ENCODE results near the gene UBE2V1. TPM values are rescaled to one million over a fixed set of nuclear protein-coding genes. Genes with fewer than 3 reads are reported as not detected.
"Not testable (repeated sequence)": the region's sequence is repeated elsewhere in the genome, so short reads cannot be mapped to it uniquely, and the experiment has no call there.

UBE2V1 gene
- total RNA-seq = 150 and 157 TPM in 2 replicates
- long read RNA-seq, transcript UBE2V1-205 (3 exons, 1,983 nt) = minor isoform, 13 of 257 reads
- long read RNA-seq, transcript UBE2V1-203 (4 exons, 2,133 nt) = major isoform, 223 of 257 reads
- long read RNA-seq, partial matches to known transcripts = 3 of 257 reads
- long read RNA-seq, other reads (novel, unspliced or antisense) = 8 of 257 reads

DNA sequence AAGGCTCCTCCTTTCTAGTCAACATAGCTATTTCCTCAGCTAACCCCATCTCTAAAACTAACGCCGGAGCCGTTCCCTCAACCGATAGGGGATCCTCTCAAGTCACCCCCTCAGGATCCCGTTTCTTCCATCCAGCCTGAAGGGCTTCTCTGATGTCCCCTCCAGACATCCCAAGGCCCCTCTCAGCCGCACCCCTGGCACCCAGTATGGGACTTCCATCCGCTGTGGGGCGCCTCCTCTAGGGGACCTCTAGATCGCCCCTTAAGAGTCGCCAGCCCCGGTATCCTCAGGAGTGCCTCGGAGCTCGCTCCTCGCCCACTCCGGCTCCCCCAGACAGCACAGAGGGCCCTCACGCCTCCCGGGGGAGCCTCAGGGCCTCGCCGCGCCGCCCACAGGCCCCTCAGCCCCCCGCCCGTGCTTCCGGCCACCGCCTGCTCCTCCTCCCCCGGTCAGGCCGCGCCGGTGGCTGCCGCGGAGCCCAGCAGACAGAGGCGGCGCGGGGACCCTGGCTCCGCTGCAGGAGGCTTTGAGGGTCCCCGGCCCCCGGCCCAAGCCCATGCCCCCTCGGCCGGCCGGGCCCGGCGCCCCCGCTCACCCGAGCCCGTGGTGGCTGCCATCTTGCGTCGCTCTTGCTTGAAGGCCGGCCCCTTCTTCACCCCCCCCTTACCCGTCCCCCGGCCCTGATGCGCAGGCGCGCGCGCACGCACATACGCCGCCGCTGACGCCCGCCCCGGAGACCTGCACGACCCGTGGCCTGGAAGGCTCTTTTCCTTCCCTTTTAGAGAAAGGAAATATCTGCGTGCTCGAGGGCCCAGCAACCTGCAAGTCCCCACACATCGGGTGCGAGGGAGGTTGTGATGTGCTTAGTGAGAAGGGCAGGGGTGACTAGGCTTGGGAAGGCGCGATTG is at the start of gene UBE2V1:
UBE2V1 (minus strand) TSS at position 639 of the 908 bp plus-strand sequence; CDS start at position 617, 22 bp downstream.
- peak within 1 kb of the TSS; percentile 93 for H3K4me3 Mint-ChIP-seq (ENCODE audit: low read depth)
- H3K4me1 Mint-ChIP-seq (ENCODE audit: low read depth) = peaks cover 61% of the 10 kb centered on the region
- TF ChIP-seq CTCF (IDR thresholded peaks at IDR 0.05; ENCODE audit: unreplicated experiment) = peak; percentile 39
- peaks cover 1% of the 10 kb centered on the region for H3K36me3 Mint-ChIP-seq (ENCODE audit: insufficient read depth)
- no peaks in the 10 kb centered on the region for H3K9me3 Mint-ChIP-seq (ENCODE audit: low read depth)
- peak; percentile 72 for DNase-seq (ENCODE audit: low spot score, unreplicated experiment)
- no peaks in the 10 kb centered on the region for H3K27me3 Mint-ChIP-seq
- peak within 1 kb of the TSS; percentile 99 for H3K27ac Mint-ChIP-seq

DNA sequence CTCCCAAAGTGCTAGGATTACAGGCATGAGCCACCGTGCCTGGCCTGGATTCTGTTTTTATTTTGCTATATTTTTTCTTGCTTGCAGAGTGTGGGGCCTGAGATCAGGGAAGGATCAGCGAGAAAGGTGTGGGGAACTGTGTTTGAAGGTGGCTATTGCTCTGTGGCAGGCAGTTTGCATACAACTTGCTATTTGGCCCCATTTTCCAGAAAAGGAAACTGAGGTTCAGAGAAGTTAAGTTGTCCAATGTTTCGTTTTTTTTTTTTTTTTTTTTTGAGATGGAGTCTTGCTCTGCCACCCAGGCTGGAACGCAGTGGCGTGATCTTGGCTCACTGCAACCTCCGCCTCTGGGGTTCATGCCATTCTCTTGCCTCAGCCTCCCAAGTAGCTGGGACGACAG is 48.5 kb upstream of the UBE2V1 start:
- not testable (repeated sequence) for H3K27me3 Mint-ChIP-seq; H3K4me1 Mint-ChIP-seq (ENCODE audit: low read depth); H3K9me3 Mint-ChIP-seq (ENCODE audit: low read depth); DNase-seq (ENCODE audit: low spot score, unreplicated experiment); H3K27ac Mint-ChIP-seq; H3K4me3 Mint-ChIP-seq (ENCODE audit: low read depth); H3K36me3 Mint-ChIP-seq (ENCODE audit: insufficient read depth)

GRCh38 chr20:50153500-50154377 is 40.8 kb upstream of the UBE2V1 start, which contains the start of gene PEDS1:
Gene PEDS1, minus strand, starts transcription at chr20:50153723. Its CDS starts 86 bp downstream, at chr20:50153637.
- Mint-ChIP-seq H3K36me3 (ENCODE audit: insufficient read depth) (peaks cover 7% of the 10 kb centered on the region), H3K4me1 (ENCODE audit: low read depth) (peaks cover 30% of the 10 kb centered on the region), H3K27ac (peak within 1 kb of the TSS; percentile 90), H3K4me3 (ENCODE audit: low read depth) (peak within 1 kb of the TSS; percentile 84), H3K9me3 (ENCODE audit: low read depth) (no peaks in the 10 kb centered on the region), H3K27me3 (peaks cover 4% of the 10 kb centered on the region)
- DNase-seq (ENCODE audit: low spot score, unreplicated experiment) = peak; percentile 83
- peak; percentile 15 for TF ChIP-seq CTCF (IDR thresholded peaks at IDR 0.05; ENCODE audit: unreplicated experiment)

DNA sequence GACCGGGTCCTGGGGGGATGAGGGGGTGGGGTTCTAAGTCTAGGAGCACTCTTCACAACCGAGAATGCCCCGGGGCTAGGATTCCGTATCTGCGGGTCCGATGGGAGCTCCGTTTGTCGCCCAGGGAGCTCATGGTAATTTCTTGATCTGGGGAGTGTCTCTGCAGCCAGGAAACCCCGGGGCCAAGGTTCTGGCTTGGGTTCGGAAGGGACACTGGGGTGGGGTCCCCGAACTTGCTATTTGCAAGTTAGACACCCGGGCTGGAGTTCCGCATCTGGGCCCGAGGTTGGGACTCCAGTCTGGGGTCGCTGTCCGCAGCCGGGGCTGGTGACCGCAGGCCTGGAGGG is 40.2 kb upstream of the UBE2V1 start:
- H3K4me1 Mint-ChIP-seq (ENCODE audit: low read depth) = peaks cover 30% of the 10 kb centered on the region
- no peaks in the 10 kb centered on the region for H3K9me3 Mint-ChIP-seq (ENCODE audit: low read depth)
- peak overlapping the region; percentile 84 for H3K4me3 Mint-ChIP-seq (ENCODE audit: low read depth)
- TF ChIP-seq CTCF (IDR thresholded peaks at IDR 0.05; ENCODE audit: unreplicated experiment) = no peak
- peaks cover 10% of the 10 kb centered on the region for H3K36me3 Mint-ChIP-seq (ENCODE audit: insufficient read depth)
- H3K27ac Mint-ChIP-seq = peak overlapping the region; percentile 90
- no peak for DNase-seq (ENCODE audit: low spot score, unreplicated experiment)
- peaks cover 4% of the 10 kb centered on the region for H3K27me3 Mint-ChIP-seq

DNA sequence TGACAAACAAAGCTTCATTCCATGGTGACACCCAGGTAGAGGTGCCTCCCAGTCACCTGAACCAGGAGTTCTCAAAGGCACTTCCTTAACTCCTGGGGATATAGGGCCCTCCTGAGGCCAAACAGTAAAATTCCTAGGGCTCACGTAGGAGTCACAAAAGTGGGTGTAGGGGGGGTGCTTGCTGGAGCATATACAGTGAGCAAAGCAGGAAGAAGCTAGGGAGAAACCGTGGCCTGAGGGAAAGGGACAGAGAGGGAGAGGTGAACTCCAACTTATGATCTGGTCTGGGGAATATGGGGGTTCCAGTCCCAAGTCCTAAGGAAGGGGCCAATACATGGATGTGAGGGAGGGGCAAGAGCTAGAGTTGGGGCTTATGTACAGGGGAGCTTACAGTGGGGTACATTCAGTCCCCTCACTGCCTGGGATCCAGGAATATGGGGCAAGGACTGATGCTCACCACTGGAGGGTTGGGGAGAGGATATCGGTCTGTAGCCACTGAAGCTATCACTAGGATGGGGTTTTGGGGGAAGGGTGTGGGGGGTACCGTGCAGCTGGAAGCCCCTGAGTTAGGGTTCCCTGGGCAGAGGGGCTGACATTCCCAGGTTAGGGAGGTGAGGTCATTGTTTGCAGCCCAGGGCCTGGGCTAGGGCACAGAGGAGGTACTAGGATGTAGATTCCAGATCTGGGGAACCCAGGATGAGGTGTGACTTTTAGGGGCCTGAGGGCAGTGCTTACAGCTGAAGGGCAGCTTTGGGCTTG is 39.6 kb upstream of the UBE2V1 start:
- peaks cover 31% of the 10 kb centered on the region for H3K4me1 Mint-ChIP-seq (ENCODE audit: low read depth)
- DNase-seq (ENCODE audit: low spot score, unreplicated experiment) = no peak
- peaks cover 4% of the 10 kb centered on the region for H3K27me3 Mint-ChIP-seq
- peak overlapping the region; percentile 84 for H3K4me3 Mint-ChIP-seq (ENCODE audit: low read depth)
- peaks cover 10% of the 10 kb centered on the region for H3K36me3 Mint-ChIP-seq (ENCODE audit: insufficient read depth)
- no peaks in the 10 kb centered on the region for H3K9me3 Mint-ChIP-seq (ENCODE audit: low read depth)
- no peak for TF ChIP-seq CTCF (IDR thresholded peaks at IDR 0.05; ENCODE audit: unreplicated experiment)
- peak overlapping the region; percentile 90 for H3K27ac Mint-ChIP-seq

All from progenitor cell of endocrine pancreas (in vitro differentiated cells).